RWPE2 (cell line): Measurements from ENCODE around the gene FAM98B.

ENCODE experiments used
- ATAC-seq: fragments of 200-7000 bp; cut with Tn5 transposase; 3 replicates; pipeline ENCODE4 v1.9.1; 2021; ENCODE audit warnings: low read depth
- DNase-seq: peaks from one replicate; pipeline ENCODE4 v3.0.0-alpha.2; 2020; ENCODE audit warnings: low spot score
- H3K27ac ChIP-seq: fragments of 450-650 bp; 2 replicates; pipeline ENCODE4 v1.5.1; 2017; ENCODE audit warnings: mild to moderate bottlenecking; ENCODE audit not compliant: poor library complexity, severe bottlenecking
- H3K27me3 ChIP-seq: fragments of 250-450 bp; sonication (Bioruptor Pico); 2 replicates; pipeline ENCODE4 v1.5.1; 2021; ENCODE audit warnings: mild to moderate bottlenecking, moderate library complexity; ENCODE audit not compliant: insufficient read depth, poor library complexity, severe bottlenecking
- H3K36me3 ChIP-seq: fragments of 250-450 bp; sonication (Bioruptor Pico); 2 replicates; pipeline ENCODE4 v1.5.1; 2020; ENCODE audit warnings: low read depth, mild to moderate bottlenecking, moderate library complexity
- H3K4me1 ChIP-seq: fragments of 250-450 bp; sonication (Bioruptor Pico); 2 replicates; pipeline ENCODE4 v1.5.1; 2021; ENCODE audit warnings: mild to moderate bottlenecking, moderate library complexity; ENCODE audit not compliant: insufficient read depth, poor library complexity, severe bottlenecking
- H3K4me3 ChIP-seq: fragments of 250-450 bp; sonication (Bioruptor Pico); 2 replicates; pipeline ENCODE4 v1.5.1; 2021; ENCODE audit warnings: mild to moderate bottlenecking, moderate library complexity; ENCODE audit not compliant: severe bottlenecking
- H3K9me3 ChIP-seq: fragments of 250-450 bp; sonication (Bioruptor Pico); 2 replicates; pipeline ENCODE4 v1.5.1; 2021; ENCODE audit warnings: mild to moderate bottlenecking, moderate library complexity; ENCODE audit not compliant: severe bottlenecking
- CTCF ChIP-seq: fragments of 450-650 bp; IDR thresholded peaks from one replicate; pipeline ENCODE4 v1.5.1; 2017; ENCODE audit warnings: mild to moderate bottlenecking, moderate library complexity; ENCODE audit not compliant: poor library complexity, severe bottlenecking

The FAM98B gene

GRCh38 chr15:38471974-38472373, 18.0 kb downstream of the FAM98B start:
- Histone ChIP-seq H3K27me3 (no peaks in the 10 kb centered on the region), H3K36me3 (peaks cover 84% of the 10 kb centered on the region), H3K4me1 (no peaks in the 10 kb centered on the region), H3K4me3 (no peak overlapping the region), H3K27ac (no peak overlapping the region), H3K9me3 (no peaks in the 10 kb centered on the region)
- TF ChIP-seq CTCF = no peak
- DNase-seq = no peak
- ATAC-seq = no peak

- ATAC-seq (peak; percentile 91), DNase-seq (no peak)
- H3K4me3 ChIP-seq = no peak overlapping the region
- H3K9me3 ChIP-seq = no peaks in the 10 kb centered on the region
- no peaks in the 10 kb centered on the region for H3K4me1 ChIP-seq
- peaks cover 87% of the 10 kb centered on the region for H3K36me3 ChIP-seq
- no peak overlapping the region for H3K27ac ChIP-seq
- no peaks in the 10 kb centered on the region for H3K27me3 ChIP-seq
- peak; percentile 87 for TF ChIP-seq CTCF
These were observed 20.3 kb downstream of the FAM98B start for GRCh38 chr15:38474155-38474757.

GRCh38 chr15:38475361-38475760, 21.4 kb downstream of the FAM98B start:
- H3K27me3 ChIP-seq = no peaks in the 10 kb centered on the region
- H3K27ac ChIP-seq = no peak overlapping the region
- H3K9me3 ChIP-seq = no peaks in the 10 kb centered on the region
- no peak for ATAC-seq
- no peak overlapping the region for H3K4me3 ChIP-seq
- no peak for TF ChIP-seq CTCF
- no peaks in the 10 kb centered on the region for H3K4me1 ChIP-seq
- no peak for DNase-seq
- H3K36me3 ChIP-seq = peaks cover 92% of the 10 kb centered on the region

GRCh38 chr15:38476120-38476519, 22.2 kb downstream of the FAM98B start:
- H3K4me1 ChIP-seq = no peaks in the 10 kb centered on the region
- H3K36me3 ChIP-seq = peaks cover 94% of the 10 kb centered on the region
- no peak overlapping the region for H3K4me3 ChIP-seq
- DNase-seq (no peak), ATAC-seq (no peak)
- no peak for TF ChIP-seq CTCF
- H3K9me3 ChIP-seq = no peaks in the 10 kb centered on the region
- no peaks in the 10 kb centered on the region for H3K27me3 ChIP-seq
- no peak overlapping the region for H3K27ac ChIP-seq

GRCh38 chr15:38477637-38478036, 23.7 kb downstream of the FAM98B start:
- Histone ChIP-seq H3K27me3 (no peaks in the 10 kb centered on the region), H3K36me3 (peaks cover 94% of the 10 kb centered on the region), H3K4me1 (no peaks in the 10 kb centered on the region), H3K27ac (no peak overlapping the region), H3K9me3 (no peaks in the 10 kb centered on the region), H3K4me3 (no peak overlapping the region)
- DNase-seq (no peak), ATAC-seq (no peak)
- TF ChIP-seq CTCF = no peak
